Esophagus squamous epithelium (tissue), 4 donors: Measurements from ENCODE around the gene MRGPRD.

Experiments
- CTCF ChIP-seq, 6 experiments: fragments of 450-650 bp in 4 of 6; fragments of 200-600 bp in 2 of 6; sonication (generic) in 2 of 6; IDR thresholded peaks; one replicate each; pipeline ENCODE4 v1.5.1; 2016 to 2019; ENCODE audit warnings: antibody characterized with exemption in 6 of 6, mild to moderate bottlenecking in 4 of 6, moderate library complexity in 4 of 6
- POLR2A ChIP-seq, 4 donors: fragments of 450-650 bp; IDR thresholded peaks; one replicate each; pipeline ENCODE4 v1.6.1; 2017; ENCODE audit warnings: antibody characterized with exemption in 4 of 4, mild to moderate bottlenecking in 4 of 4, moderate library complexity in 3 of 4

- TF ChIP-seq POLR2A (IDR thresholded peaks at IDR 0.05): no peak
- no peak for TF ChIP-seq CTCF (IDR thresholded peaks at IDR 0.05)
Measured at GRCh38 chr11:68950762-68951161, 30.0 kb downstream of the MRGPRD start.
